ENCODE results near the gene CKAP2L.

Gene CKAP2L

DNA sequence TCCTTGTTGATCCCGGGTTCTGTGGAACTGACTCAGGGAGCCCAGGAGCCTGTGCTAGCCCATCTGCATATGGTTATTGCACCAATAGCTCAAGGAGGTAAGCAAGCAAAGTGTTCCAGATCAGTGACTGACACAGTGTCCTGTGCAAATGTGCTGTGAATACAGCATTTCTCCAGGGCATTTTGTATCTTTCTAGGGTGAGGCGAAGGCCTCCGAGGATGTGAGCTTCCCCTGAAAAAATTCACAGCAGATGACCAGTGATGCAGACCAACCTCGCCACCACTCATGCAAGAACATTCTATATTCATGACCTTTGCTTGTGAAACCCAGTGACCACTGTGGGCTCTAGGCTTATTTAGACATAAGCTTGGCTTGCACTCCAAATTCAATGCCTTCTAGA lies 58.8 kb downstream of the CKAP2L start:
- TF ChIP-seq, protein P1, sequence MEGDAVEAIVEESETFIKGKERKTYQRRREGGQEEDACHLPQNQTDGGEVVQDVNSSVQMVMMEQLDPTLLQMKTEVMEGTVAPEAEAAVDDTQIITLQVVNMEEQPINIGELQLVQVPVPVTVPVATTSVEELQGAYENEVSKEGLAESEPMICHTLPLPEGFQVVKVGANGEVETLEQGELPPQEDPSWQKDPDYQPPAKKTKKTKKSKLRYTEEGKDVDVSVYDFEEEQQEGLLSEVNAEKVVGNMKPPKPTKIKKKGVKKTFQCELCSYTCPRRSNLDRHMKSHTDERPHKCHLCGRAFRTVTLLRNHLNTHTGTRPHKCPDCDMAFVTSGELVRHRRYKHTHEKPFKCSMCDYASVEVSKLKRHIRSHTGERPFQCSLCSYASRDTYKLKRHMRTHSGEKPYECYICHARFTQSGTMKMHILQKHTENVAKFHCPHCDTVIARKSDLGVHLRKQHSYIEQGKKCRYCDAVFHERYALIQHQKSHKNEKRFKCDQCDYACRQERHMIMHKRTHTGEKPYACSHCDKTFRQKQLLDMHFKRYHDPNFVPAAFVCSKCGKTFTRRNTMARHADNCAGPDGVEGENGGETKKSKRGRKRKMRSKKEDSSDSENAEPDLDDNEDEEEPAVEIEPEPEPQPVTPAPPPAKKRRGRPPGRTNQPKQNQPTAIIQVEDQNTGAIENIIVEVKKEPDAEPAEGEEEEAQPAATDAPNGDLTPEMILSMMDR (conservative IDR thresholded peaks at IDR 0.05; ENCODE audit: low read depth, low read length), result no peak
- no peak overlapping the region for H3K4me3 ChIP-seq (ENCODE audit: low read length)
- DNase-seq (ENCODE audit: low read depth), result no peak

DNA sequence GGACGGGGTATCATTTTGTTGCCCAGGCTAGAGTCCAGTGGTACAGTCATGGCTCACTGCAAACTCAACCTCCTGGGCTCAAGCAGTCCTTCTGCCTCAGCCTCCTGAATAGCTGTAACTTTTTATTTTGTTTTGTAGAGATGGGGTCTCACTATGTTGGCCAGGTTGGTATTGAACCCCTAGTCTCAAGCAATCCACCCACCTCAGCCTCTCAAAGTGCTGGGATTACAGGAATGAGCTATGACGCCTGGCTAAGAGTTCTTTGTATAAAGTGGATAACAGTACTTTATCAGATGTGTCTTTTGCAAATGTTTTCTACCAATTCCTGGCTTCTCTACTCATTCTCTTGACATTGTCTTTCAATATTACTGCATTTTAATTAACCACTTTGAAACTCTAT lies 60.7 kb downstream of the CKAP2L start:
- TF ChIP-seq, protein P1 (conservative IDR thresholded peaks at IDR 0.05; ENCODE audit: low read depth, low read length), result no peak
- no peak for DNase-seq (ENCODE audit: low read depth)
- no peak overlapping the region for H3K4me3 ChIP-seq (ENCODE audit: low read length)

DNA sequence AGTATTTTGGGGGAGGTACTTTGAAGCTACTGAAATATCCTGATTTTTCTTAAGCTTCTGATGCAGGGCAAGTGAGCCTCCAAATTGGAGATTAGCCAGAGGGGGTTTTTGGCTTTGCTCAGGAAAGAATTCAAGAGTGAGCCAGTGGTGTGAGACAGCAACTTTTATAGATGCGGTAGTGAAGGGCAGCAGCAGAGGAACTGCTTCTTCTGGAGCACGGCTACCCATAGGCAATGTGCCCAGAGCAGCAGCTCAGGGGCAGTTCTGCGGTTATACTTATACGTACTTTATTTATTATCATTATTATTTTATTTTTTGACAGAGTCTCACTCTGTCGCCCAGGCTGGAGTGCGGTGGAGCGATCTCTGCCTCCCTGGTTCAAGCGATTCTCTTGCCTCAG lies 63.4 kb downstream of the CKAP2L start:
- TF ChIP-seq, protein P1 (conservative IDR thresholded peaks at IDR 0.05; ENCODE audit: low read depth, low read length), result no peak
- DNase-seq (ENCODE audit: low read depth), result no peak
- no peak overlapping the region for H3K4me3 ChIP-seq (ENCODE audit: low read length)

DNA sequence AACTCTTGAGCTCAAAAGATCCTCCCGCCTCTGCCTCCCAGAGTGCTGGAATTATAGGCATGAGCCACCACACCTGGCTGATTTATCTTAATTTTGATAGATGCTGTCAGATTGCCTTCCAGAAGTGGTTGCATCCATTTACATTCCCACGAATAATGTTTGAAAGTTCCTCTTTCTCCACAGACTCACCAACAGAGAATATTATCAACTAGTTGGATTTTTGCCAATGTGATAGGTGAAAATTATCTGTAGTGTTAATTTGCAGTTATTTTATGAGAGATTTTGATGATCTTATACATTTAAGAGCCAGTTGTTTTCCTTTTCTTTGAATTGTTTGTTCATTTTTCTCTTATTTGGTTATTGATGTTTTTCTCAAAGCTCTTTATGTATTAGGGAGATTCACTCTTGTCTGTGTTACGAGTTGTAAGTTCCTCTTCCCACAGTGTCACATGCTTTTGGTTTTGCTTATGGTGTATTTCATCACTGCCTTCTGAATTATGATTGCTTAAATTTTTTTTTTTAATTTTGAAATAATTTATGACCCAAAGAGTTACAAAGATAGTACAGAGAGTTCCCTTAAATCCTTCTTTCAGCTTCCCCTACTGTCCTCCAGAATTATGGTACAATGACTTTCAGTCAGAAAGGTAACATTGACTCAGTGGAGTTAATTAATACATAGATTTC lies 64.3 kb downstream of the CKAP2L start:
- no peak for DNase-seq (ENCODE audit: low read depth)
- H3K4me3 ChIP-seq (ENCODE audit: low read length), result no peak overlapping the region
- TF ChIP-seq, protein P1 (conservative IDR thresholded peaks at IDR 0.05; ENCODE audit: low read depth, low read length), result no peak

DNA sequence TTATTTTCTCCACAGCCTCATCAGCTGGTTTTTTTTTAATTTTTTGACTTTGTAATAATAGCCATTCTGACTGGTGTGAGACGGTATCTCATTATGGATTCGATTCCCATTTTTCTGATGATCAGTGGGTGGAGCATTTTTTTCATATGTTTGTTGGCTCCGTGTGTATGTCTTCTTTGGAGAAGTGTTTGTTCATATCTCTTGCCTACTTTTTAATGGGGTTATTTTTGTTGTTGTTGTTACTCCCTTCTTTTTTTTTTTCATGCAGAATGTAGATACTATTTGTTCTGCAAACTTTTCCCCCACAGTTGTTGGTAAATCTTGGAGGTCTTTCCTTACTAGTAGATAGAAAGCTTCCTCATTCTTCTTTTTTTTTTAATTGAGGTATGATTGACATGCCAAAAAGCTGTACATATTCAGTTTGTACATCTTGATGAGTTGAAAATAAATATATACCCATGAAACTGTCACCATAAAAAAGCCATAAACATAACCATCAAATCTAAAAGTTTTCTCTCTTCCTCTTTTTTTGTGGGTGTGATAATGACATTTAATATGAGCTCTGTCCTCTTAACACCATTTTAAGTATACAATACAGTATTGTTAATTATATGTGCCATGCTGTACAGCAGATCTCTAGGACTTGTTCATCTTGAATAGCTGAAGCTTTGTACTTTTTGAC lies 65.4 kb downstream of the CKAP2L start:
- TF ChIP-seq, protein P1 (conservative IDR thresholded peaks at IDR 0.05; ENCODE audit: low read depth, low read length), result no peak
- no peak overlapping the region for H3K4me3 ChIP-seq (ENCODE audit: low read length)
- DNase-seq (ENCODE audit: low read depth), result no peak

DNA sequence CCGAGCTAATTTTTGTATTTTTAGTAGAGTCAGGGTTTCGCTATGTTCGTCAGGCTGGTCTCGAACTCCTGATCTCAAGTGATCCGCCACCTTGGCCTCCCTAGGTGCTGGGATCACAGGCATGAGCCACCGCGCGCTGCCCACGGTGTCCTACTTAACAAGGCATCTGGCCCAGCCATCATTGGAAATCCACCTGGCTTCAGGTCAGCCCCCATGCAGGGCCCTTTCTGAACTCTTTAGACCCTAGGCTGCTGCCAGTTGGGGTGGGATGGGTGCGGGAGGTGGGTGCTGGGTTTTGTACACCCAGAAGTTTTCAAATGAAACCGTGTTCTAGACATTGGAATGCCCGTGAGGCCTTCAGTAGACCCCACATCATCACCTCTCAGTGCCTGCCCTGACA lies 70.2 kb downstream of the CKAP2L start:
- no peak for DNase-seq (ENCODE audit: low read depth)
- no peak overlapping the region for H3K4me3 ChIP-seq (ENCODE audit: low read length)
- TF ChIP-seq, protein P1 (conservative IDR thresholded peaks at IDR 0.05; ENCODE audit: low read depth, low read length), result no peak

DNA sequence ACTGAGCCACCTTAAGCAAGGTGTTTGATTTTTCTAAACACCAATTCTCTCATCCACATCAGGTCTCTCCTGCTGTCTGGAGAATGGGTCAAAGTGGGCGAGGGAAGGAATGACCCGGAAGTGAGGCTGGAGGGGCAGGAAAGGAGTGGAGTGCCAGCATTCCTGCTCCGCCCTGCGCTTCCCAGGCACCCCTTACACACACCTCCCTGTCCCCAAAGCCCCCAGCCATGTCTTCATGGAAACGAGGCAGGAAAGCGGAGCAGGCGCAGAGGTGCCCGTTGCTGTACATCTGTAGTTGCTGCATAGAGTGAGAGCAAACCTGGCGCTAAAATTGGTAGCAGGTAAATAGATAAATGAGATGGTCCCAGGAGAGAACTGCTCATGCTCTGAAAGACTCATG lies 70.8 kb downstream of the CKAP2L start:
- no peak for DNase-seq (ENCODE audit: low read depth)
- no peak overlapping the region for H3K4me3 ChIP-seq (ENCODE audit: low read length)
- TF ChIP-seq, protein P1 (conservative IDR thresholded peaks at IDR 0.05; ENCODE audit: low read depth, low read length), result no peak

All from retinal pigment epithelial cell (primary cell).